GM12878 (cell line): ENCODE results near the gene MTHFD1. TPM values are rescaled to one million over a fixed set of nuclear protein-coding genes. Genes with fewer than 3 reads are reported as not detected.
A peak's percentile ranks its signal among the peaks of the same experiment; 100 is the strongest.

ENCODE experiments used
- ATAC-seq: fragments of 200-7000 bp; cut with Tn5 transposase; 3 replicates; pipeline ENCODE4 v1.9.1; 2020; ENCODE audit warnings: mild to moderate bottlenecking, moderate library complexity
- BruUV-seq: library from RNA; stranded (reverse); fragments of 400-500 nt; replicated peaks from 2 replicates; lab custom pipeline; 2021; lab: Mats Ljungman, UMichigan
- CTCF ChIA-PET: fragments of 300-600 bp; sonication (Branson Sonifier 250); formaldehyde crosslinking; extraction: SDS; loops from one replicate; lab custom pipeline; 2021; ENCODE audit warnings: inconsistent platforms; lab: Yijun Ruan, JAX
- POLR2A ChIA-PET: fragments of 350-600 bp; formaldehyde crosslinking; extraction: SDS; loops from one replicate; lab custom pipeline; 2021; ENCODE audit warnings: inconsistent platforms; lab: Charles Lee
- RAD21 ChIA-PET: fragments of 300-600 bp; sonication (Branson Sonifier 250); formaldehyde crosslinking; loops from one replicate; lab custom pipeline; 2023; ENCODE audit warnings: antibody characterized with exemption; ENCODE audit not compliant: unreplicated experiment; lab: Charles Lee
- SMC1A ChIA-PET: fragments of 300-600 bp; sonication (Branson Sonifier 250); formaldehyde crosslinking; loops from one replicate; lab custom pipeline; 2023; ENCODE audit not compliant: unreplicated experiment, uncharacterized antibody; lab: Charles Lee
- DNase-seq: peaks from one replicate; pipeline ENCODE4 v3.0.0-alpha.2; 2011; ENCODE audit warnings: low read depth, low spot score
- FAIRE-seq: peaks from 3 replicates; lab custom pipeline; 2011; peaks lifted over from hg19 to GRCh38; lab: Jason Lieb, UNC
- H2AFZ ChIP-seq: 2 replicates; pipeline ENCODE4 v1.6.0; 2011; ENCODE audit warnings: low read depth, low read length, control low read depth; ENCODE audit not compliant: control insufficient read depth
- H3K27ac ChIP-seq: 2 replicates; pipeline ENCODE4 v1.5.1; 2011; ENCODE audit warnings: control low read depth; ENCODE audit not compliant: control insufficient read depth, insufficient read depth
- H3K27me3 ChIP-seq, 2 experiments: replicated peaks in 1 of 2; 2 replicates each; pipeline versions ENCODE4 v1.6.0 to v1.6.1; 2011; ENCODE audit warnings: low read length in 1 of 2; ENCODE audit not compliant: control insufficient read depth in 2 of 2, insufficient read depth in 2 of 2
- H3K36me3 ChIP-seq, 2 experiments: 2 replicates each; pipeline ENCODE4 v1.5.1; 2011; ENCODE audit warnings: low read length in 1 of 2; ENCODE audit not compliant: control insufficient read depth in 2 of 2, insufficient read depth in 2 of 2
- H3K4me1 ChIP-seq: 2 replicates; pipeline ENCODE4 v1.6.1; 2011; ENCODE audit warnings: mild to moderate bottlenecking, low read length, moderate library complexity, mixed read lengths; ENCODE audit not compliant: control insufficient read depth, insufficient read depth
- H3K4me2 ChIP-seq: 2 replicates; pipeline ENCODE4 v1.6.0; 2011; ENCODE audit warnings: control low read depth; ENCODE audit not compliant: control insufficient read depth, insufficient read depth
- H3K4me3 ChIP-seq: fragments of 200-600 bp; sonication (generic); 2 replicates; pipeline ENCODE4 v1.5.1; 2016
- H3K79me2 ChIP-seq: 2 replicates; pipeline ENCODE4 v1.6.0; 2011; ENCODE audit warnings: low read length; ENCODE audit not compliant: control insufficient read depth, insufficient read depth
- H3K9ac ChIP-seq: 2 replicates; pipeline ENCODE4 v1.8.0; 2011; ENCODE audit warnings: low read length, control low read depth, mixed read lengths; ENCODE audit not compliant: control insufficient read depth, insufficient read depth
- H3K9me3 ChIP-seq: replicated peaks from 3 replicates; pipeline ENCODE4 v1.5.1; 2011; ENCODE audit warnings: mild to moderate bottlenecking, low read length; ENCODE audit not compliant: control insufficient read depth, insufficient read depth
- H4K20me1 ChIP-seq: 2 replicates; pipeline ENCODE4 v1.6.0; 2011; ENCODE audit not compliant: control insufficient read depth, insufficient read depth
- CREM ChIP-seq: IDR thresholded peaks from 2 replicates; pipeline ENCODE4 v1.6.1; 2014; ENCODE audit warnings: antibody characterized with exemption, low read depth
- MYC ChIP-seq: IDR thresholded peaks from 2 replicates; pipeline ENCODE4 v1.6.1; 2011; ENCODE audit warnings: mild to moderate bottlenecking, low read length, moderate library complexity, inconsistent platforms; ENCODE audit not compliant: insufficient read depth, insufficient replicate concordance, insufficient read length, severe bottlenecking
- NFYB ChIP-seq: IDR thresholded peaks from 2 replicates; pipeline ENCODE4 v1.6.1; 2011; ENCODE audit warnings: low read depth, mild to moderate bottlenecking, low read length, improper control_type of control experiment, moderate library complexity; ENCODE audit not compliant: insufficient read depth
- POLR2AphosphoS5 ChIP-seq: IDR thresholded peaks from 2 replicates; pipeline ENCODE4 v1.6.1; 2011; ENCODE audit warnings: mild to moderate bottlenecking, low read length, inconsistent platforms
- REST ChIP-seq: IDR thresholded peaks from 2 replicates; pipeline ENCODE4 v1.6.1; 2012; ENCODE audit warnings: mild to moderate bottlenecking, low read depth, low read length
- SMAD5 ChIP-seq: IDR thresholded peaks from 2 replicates; pipeline ENCODE4 v1.6.1; 2016; ENCODE audit warnings: antibody characterized with exemption, low read depth
- SMARCA5 ChIP-seq: fragments of 450-650 bp; IDR thresholded peaks from 2 replicates; pipeline ENCODE4 v1.6.1; 2017; ENCODE audit warnings: mild to moderate bottlenecking
- YBX1 ChIP-seq: fragments of 450-650 bp; IDR thresholded peaks from 2 replicates; pipeline ENCODE4 v1.6.1; 2016; ENCODE audit warnings: antibody characterized with exemption
- ZZZ3 ChIP-seq: IDR thresholded peaks from 2 replicates; pipeline ENCODE4 v1.6.1; 2011; ENCODE audit warnings: low read depth; ENCODE audit not compliant: control insufficient read depth, insufficient read length
- WGBS: methylation state at CpG from one replicate; pipeline ENCODE4 v1.1.6; 2016; ENCODE audit warnings: low lambda C conversion rate; ENCODE audit not compliant: insufficient replicate concordance, insufficient coverage; ENCODE audit errors: missing lambda C conversion rate; 5-methylcytosine and 5-hydroxymethylcytosine counted together
- in situ Hi-C: fragments of 300-500 bp; cut with MboI; formaldehyde crosslinking; loops from 9 replicates; pipeline ENCODE4 v1.14.3; 2018; ENCODE audit warnings: mixed read lengths
- intact Hi-C: fragments of 100-400 bp; cut with micrococcal nuclease; formaldehyde crosslinking; loops from one replicate; pipeline ENCODE4 v1.14.2; 2022; ENCODE audit not compliant: unreplicated experiment
- polyA plus RNA-seq, 11 experiments: library from polyadenylated mRNA; depleted of rRNA in 4 of 11; unstranded in 6 of 11; stranded (reverse) in 5 of 11; fragments of >200 nt; fragmentation: Nextera tagmentation in 4 of 11; fragmentation: Illumina TruSeq in 1 of 11; extraction: Ambion mirVana in 4 of 11; extraction: Trizol in 1 of 11; gene quantifications; 1 replicate in 1 of 11; 2 replicates in 10 of 11; pipeline versions ENCODE4 v1.2.1 to v1.2.3, GENCODE V29; 2011 to 2016; ENCODE audit warnings: inconsistent platforms in 2 of 11, missing spikeins in 2 of 11, low read depth in 1 of 11
- total RNA-seq, 4 experiments: library from RNA; depleted of rRNA in 3 of 4; stranded (reverse); fragments of >200 nt in 3 of 4; fragmentation: Illumina TruSeq in 1 of 4; extraction: Trizol in 1 of 4; gene quantifications; 2 replicates each; pipeline versions ENCODE4 v1.2.1 to v1.2.3, GENCODE V29; 2013 to 2021
- TF ChIP-seq, protein P1 (sequence below): IDR thresholded peaks from 2 replicates; pipeline ENCODE4 v1.6.1; 2011; ENCODE audit warnings: borderline replicate concordance, low read depth, mild to moderate bottlenecking, moderate library complexity, mixed read lengths, low read length; ENCODE audit not compliant: insufficient read depth; ENCODE audit errors: extremely low read length

Gene MTHFD1
- total and polyA plus RNA-seq, 10 of the 15 experiments (the other 5 are each of a cell fraction or from before 2014, with no cell fraction given) = 99.3 to 310 (median 173) TPM

GRCh38 chr14:64465831-64466554, 77.8 kb downstream of the MTHFD1 start:
- intact Hi-C loops = no loop called here
- Histone ChIP-seq H3K9me3 (no peaks in the 10 kb centered on the region), H4K20me1 (no peaks in the 10 kb centered on the region), H3K36me3 (peaks cover 0 to 4% of the 10 kb centered on the region in 2 experiments; a peak in 1 of 4 replicates), H3K9ac (peak overlapping the region; percentile 32; the same call in 1 of the 2 replicates), H3K27me3 (no peaks in the 10 kb centered on the region), H3K27ac (no peak overlapping the region), H3K4me2 (peak overlapping the region; percentile 94), H3K4me3 (peak overlapping the region; percentile 79), H3K4me1 (peaks cover 33% of the 10 kb centered on the region), H3K79me2 (no peaks in the 10 kb centered on the region), H2AFZ (peak overlapping the region; percentile 54)
- ATAC-seq (peak; percentile 2; the same call in 2 of the 3 replicates), FAIRE-seq (no peak), DNase-seq (no peak)
- WGBS = 40% methylated on average over 15 of the region's 15 CpGs
- ChIA-PET CTCF (interaction anchor here (0.7 to 6.4 kb wide), 14 partner anchors 13 to 124 kb away, joined by 3 to 60 read pairs (median 4); partner anchors contain the start of gene MTHFD1), SMC1A (interaction anchor here (0.9 to 6.2 kb wide), 21 partner anchors 8 to 162 kb away, joined by 3 to 95 read pairs (median 4); partner anchors contain the start of genes MTHFD1 and ZBTB25), RAD21 (interaction anchor here (1.0 to 2.3 kb wide), 8 partner anchors 10 to 122 kb away, joined by 3 to 12 read pairs (median 5); partner anchors contain the start of gene MTHFD1), POLR2A (interaction anchor here (0.6 to 2.4 kb wide), 11 partner anchors 10 to 922 kb away, joined by 3 to 16 read pairs (median 3); partner anchors contain the start of gene MTHFD1)
- no TSS peak for BruUV-seq
- in situ Hi-C loops = no loop called here
- TF ChIP-seq CREM (no peak), ZZZ3 (no peak), MYC (no peak), SMARCA5 (no peak), YBX1 (no peak), REST (no peak), POLR2AphosphoS5 (no peak), NFYB (no peak), SMAD5 (no peak)
- TF ChIP-seq, protein P1, sequence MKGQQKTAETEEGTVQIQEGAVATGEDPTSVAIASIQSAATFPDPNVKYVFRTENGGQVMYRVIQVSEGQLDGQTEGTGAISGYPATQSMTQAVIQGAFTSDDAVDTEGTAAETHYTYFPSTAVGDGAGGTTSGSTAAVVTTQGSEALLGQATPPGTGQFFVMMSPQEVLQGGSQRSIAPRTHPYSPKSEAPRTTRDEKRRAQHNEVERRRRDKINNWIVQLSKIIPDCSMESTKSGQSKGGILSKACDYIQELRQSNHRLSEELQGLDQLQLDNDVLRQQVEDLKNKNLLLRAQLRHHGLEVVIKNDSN = no peak
